ENCODE results near the gene HSDL2.

The HSDL2 gene

GRCh38 chr9:112520656-112521055 lies 140.7 kb downstream of the HSDL2 start:
- H3K36me3 ChIP-seq (ENCODE audit: control insufficient read depth, insufficient read depth, low read length) = no peaks in the 10 kb centered on the region
- no peak overlapping the region for H3K4me3 ChIP-seq (replicated peaks; ENCODE audit: low read depth, low read length)
- TF ChIP-seq, protein P1, sequence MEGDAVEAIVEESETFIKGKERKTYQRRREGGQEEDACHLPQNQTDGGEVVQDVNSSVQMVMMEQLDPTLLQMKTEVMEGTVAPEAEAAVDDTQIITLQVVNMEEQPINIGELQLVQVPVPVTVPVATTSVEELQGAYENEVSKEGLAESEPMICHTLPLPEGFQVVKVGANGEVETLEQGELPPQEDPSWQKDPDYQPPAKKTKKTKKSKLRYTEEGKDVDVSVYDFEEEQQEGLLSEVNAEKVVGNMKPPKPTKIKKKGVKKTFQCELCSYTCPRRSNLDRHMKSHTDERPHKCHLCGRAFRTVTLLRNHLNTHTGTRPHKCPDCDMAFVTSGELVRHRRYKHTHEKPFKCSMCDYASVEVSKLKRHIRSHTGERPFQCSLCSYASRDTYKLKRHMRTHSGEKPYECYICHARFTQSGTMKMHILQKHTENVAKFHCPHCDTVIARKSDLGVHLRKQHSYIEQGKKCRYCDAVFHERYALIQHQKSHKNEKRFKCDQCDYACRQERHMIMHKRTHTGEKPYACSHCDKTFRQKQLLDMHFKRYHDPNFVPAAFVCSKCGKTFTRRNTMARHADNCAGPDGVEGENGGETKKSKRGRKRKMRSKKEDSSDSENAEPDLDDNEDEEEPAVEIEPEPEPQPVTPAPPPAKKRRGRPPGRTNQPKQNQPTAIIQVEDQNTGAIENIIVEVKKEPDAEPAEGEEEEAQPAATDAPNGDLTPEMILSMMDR (IDR thresholded peaks at IDR 0.05; ENCODE audit: insufficient read depth, low read length, poor library complexity, severe bottlenecking) = no peak
- H3K27me3 ChIP-seq (replicated peaks; ENCODE audit: control insufficient read depth, insufficient read depth, low read length) = no peaks in the 10 kb centered on the region
- no peak for DNase-seq (ENCODE audit: extremely low read depth, insufficient read length)
